Uterus (tissue), 2 donors: Measurements from ENCODE around the gene SEMA4C.

Experiments
- POLR2A ChIP-seq, 2 donors: fragments of 450-650 bp; IDR thresholded peaks; one replicate each; pipeline ENCODE4 v1.6.1; 2016; ENCODE audit warnings: antibody characterized with exemption in 2 of 2, mild to moderate bottlenecking in 1 of 2, moderate library complexity in 1 of 2
- TF ChIP-seq, protein P1 (sequence below), 4 experiments: fragments of 200-600 bp in 2 of 4; fragments of 450-650 bp in 2 of 4; sonication (generic) in 2 of 4; IDR thresholded peaks; one replicate each; pipeline ENCODE4 v1.5.1; 2016 to 2019; ENCODE audit warnings: antibody characterized with exemption in 4 of 4, mild to moderate bottlenecking in 2 of 4, moderate library complexity in 1 of 4

DNA sequence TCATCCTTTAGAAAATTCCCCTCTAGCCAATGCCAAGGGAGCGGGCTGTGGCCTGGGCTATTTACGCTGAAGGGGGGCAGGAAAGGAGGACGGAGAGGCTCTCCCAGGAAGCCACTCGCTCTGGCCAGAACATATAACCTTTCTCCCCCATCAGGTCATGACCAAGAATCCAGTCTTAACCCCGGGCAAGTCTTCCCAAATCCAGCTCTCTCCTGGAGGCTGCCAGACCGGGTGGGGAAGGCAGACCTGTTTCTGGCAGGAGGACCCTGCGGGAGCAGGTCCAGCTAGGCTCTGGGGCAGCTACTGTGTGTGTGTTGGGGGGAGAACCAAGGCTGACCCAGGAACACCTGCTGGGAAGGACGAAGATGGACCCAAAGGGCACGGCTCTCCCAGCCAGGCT lies 13.4 kb upstream of the SEMA4C start:
- TF ChIP-seq, protein P1, sequence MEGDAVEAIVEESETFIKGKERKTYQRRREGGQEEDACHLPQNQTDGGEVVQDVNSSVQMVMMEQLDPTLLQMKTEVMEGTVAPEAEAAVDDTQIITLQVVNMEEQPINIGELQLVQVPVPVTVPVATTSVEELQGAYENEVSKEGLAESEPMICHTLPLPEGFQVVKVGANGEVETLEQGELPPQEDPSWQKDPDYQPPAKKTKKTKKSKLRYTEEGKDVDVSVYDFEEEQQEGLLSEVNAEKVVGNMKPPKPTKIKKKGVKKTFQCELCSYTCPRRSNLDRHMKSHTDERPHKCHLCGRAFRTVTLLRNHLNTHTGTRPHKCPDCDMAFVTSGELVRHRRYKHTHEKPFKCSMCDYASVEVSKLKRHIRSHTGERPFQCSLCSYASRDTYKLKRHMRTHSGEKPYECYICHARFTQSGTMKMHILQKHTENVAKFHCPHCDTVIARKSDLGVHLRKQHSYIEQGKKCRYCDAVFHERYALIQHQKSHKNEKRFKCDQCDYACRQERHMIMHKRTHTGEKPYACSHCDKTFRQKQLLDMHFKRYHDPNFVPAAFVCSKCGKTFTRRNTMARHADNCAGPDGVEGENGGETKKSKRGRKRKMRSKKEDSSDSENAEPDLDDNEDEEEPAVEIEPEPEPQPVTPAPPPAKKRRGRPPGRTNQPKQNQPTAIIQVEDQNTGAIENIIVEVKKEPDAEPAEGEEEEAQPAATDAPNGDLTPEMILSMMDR (IDR thresholded peaks at IDR 0.05), result no peak
- no peak for TF ChIP-seq POLR2A (IDR thresholded peaks at IDR 0.05)
